Activated T-cell treated with anti-CD3 and anti-CD28 coated beads, Interleukin-2, amount 50 U/mL, for 24 hours (primary cell): ENCODE measurements around the gene VPS16.
"Not testable (repeated sequence)": the region's sequence is repeated elsewhere in the genome, so short reads cannot be mapped to it uniquely, and the experiment has no call there.

Source experiments
- DNase-seq: peaks from one replicate; pipeline ENCODE4 v3.0.0-alpha.2; 2020
- H3K27ac Mint-ChIP-seq: 2 replicates; pipeline ENCODE4 v1.8.0; 2020; ENCODE audit warnings: mild to moderate bottlenecking, mixed read lengths
- H3K27me3 Mint-ChIP-seq: 2 replicates; pipeline ENCODE4 v1.8.0; 2020; ENCODE audit warnings: mixed read lengths
- H3K36me3 Mint-ChIP-seq: 2 replicates; pipeline ENCODE4 v1.8.0; 2020; ENCODE audit warnings: low read depth, mixed read lengths
- H3K4me1 Mint-ChIP-seq: 2 replicates; pipeline ENCODE4 v1.8.0; 2020; ENCODE audit warnings: low read depth, mixed read lengths
- H3K4me3 Mint-ChIP-seq: 2 replicates; pipeline ENCODE4 v1.8.0; 2020; ENCODE audit warnings: mild to moderate bottlenecking, moderate library complexity, mixed read lengths
- H3K9me3 Mint-ChIP-seq: 2 replicates; pipeline ENCODE4 v1.8.0; 2020; ENCODE audit warnings: mixed read lengths

The VPS16 gene

GRCh38 chr20:2880650-2881049 is 40.1 kb downstream of the VPS16 start:
- H3K36me3 Mint-ChIP-seq: peaks cover 50% of the 10 kb centered on the region
- peaks cover 60% of the 10 kb centered on the region for H3K4me1 Mint-ChIP-seq
- no peaks in the 10 kb centered on the region for H3K9me3 Mint-ChIP-seq
- H3K4me3 Mint-ChIP-seq: no peak overlapping the region
- no peak for DNase-seq
- H3K27ac Mint-ChIP-seq: peak overlapping the region; percentile 33
- H3K27me3 Mint-ChIP-seq: no peaks in the 10 kb centered on the region

GRCh38 chr20:2883726-2884637 is 43.4 kb downstream of the VPS16 start:
- Mint-ChIP-seq H3K4me1 (peaks cover 59% of the 10 kb centered on the region), H3K9me3 (no peaks in the 10 kb centered on the region), H3K36me3 (peaks cover 26% of the 10 kb centered on the region), H3K27me3 (no peaks in the 10 kb centered on the region), H3K27ac (peak overlapping the region; percentile 50), H3K4me3 (no peak overlapping the region)
- DNase-seq: no peak

DNA sequence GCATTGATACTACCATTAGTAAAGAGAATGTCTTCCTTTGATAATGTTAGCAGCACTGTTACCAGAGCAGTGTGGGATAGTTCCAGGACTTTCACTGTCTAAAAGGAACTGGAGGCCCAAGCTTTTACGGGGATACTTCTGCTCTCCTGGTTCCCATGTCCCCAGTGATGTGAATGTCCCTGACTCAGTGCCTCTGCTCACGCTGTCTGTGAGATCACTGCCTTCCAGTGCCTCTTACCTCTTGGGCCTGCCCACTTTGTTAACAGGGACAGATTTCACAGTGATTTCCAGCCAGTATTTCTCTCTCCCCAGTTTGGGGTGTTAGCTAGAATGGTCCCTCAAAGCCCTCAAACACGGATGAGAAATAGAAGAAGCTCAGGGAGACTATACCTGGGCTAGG is 47.2 kb downstream of the VPS16 start:
- H3K9me3 Mint-ChIP-seq: no peaks in the 10 kb centered on the region
- no peaks in the 10 kb centered on the region for H3K27me3 Mint-ChIP-seq
- peaks cover 74% of the 10 kb centered on the region for H3K4me1 Mint-ChIP-seq
- H3K27ac Mint-ChIP-seq: no peak overlapping the region
- H3K36me3 Mint-ChIP-seq: peaks cover 34% of the 10 kb centered on the region
- DNase-seq: no peak
- H3K4me3 Mint-ChIP-seq: no peak overlapping the region

DNA sequence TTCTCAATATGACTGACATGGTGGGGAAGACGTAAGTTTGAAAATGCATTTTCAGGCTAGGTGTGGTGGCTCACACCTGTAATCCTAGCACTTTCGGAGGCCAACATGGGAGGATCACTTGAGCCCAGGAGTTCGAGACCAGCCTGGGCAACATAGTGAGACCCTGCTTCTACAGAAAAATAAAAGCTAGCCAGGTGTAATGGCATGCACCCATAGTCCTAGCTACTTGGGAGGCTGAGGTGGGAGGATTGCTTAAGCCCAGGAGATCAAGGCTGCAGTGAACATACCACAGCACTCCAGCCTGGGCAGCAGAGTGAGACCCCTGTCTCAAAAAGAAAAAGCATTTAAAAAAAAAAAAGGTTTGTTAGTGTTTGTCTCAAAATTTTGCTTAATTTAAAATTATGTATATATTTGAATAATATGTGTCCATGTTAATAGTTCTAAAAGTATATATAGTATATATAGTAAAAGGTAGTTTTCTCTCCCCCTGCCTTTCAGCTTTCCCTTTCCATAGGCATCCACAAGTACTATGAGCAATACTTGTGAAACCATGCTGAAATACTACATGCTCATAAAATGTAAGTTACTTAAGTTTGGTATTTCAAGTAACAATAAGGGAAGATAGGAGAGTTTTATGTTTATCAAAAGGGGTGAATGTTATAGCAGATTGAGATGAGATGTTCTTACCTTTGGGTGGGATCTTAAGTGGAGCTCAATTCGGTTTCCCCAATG is 47.8 kb downstream of the VPS16 start:
- H3K4me3 Mint-ChIP-seq: no peak overlapping the region
- H3K4me1 Mint-ChIP-seq: peaks cover 77% of the 10 kb centered on the region
- DNase-seq: no peak
- peaks cover 35% of the 10 kb centered on the region for H3K36me3 Mint-ChIP-seq
- peak overlapping the region; percentile 0 for H3K27ac Mint-ChIP-seq
- H3K9me3 Mint-ChIP-seq: no peaks in the 10 kb centered on the region
- no peaks in the 10 kb centered on the region for H3K27me3 Mint-ChIP-seq

DNA sequence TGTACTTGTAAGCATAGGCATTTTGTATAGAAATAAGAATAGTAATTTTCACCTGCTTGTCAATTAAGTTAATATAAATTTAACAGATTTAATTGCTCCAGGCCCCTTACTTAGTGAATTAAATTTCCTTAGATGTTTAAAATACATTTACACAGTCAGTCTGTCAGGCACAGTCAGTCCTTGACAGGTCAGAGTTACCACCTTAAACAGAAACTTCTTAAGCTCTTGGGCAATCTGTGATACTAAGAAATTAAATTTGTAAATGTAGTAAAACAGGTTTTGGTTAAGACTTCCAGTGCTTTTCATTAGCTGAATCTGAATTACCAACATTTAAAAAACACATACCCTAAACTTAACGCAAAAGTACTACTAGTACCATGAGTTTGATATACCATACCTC is 48.7 kb downstream of the VPS16 start:
- Mint-ChIP-seq H3K27me3 (no peaks in the 10 kb centered on the region), H3K4me1 (peaks cover 72% of the 10 kb centered on the region), H3K36me3 (peaks cover 33% of the 10 kb centered on the region), H3K9me3 (no peaks in the 10 kb centered on the region), H3K27ac (no peak overlapping the region), H3K4me3 (no peak overlapping the region)
- no peak for DNase-seq

DNA sequence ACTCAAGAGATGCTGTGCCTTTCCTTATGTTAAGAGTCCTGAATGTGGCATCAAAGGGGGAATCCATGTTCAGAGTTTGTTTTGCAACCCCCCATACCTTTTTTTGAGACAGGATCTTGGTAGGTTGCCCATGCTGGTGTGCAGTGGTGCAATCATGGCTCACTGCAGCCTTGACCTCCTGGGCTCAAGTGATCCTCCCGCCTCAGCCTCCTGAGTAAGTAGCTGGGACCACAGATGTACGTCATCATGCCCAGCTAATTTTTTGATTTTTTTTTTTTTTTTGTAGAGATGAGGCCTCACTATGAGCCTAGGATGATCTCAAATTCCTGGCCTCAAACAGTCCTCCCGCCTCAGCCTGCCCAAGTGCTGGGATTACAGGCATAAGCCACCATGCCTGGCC is 49.3 kb downstream of the VPS16 start:
- Mint-ChIP-seq H3K4me1 (peaks cover 67% of the 10 kb centered on the region), H3K9me3 (no peaks in the 10 kb centered on the region), H3K36me3 (peaks cover 36% of the 10 kb centered on the region), H3K27ac (no peak overlapping the region), H3K4me3 (no peak overlapping the region), H3K27me3 (no peaks in the 10 kb centered on the region)
- no peak for DNase-seq

- no peak for DNase-seq
- Mint-ChIP-seq H3K9me3 (no peaks in the 10 kb centered on the region), H3K4me3 (no peak overlapping the region), H3K4me1 (peaks cover 60% of the 10 kb centered on the region), H3K27ac (peak overlapping the region; percentile 4), H3K27me3 (no peaks in the 10 kb centered on the region), H3K36me3 (peaks cover 28% of the 10 kb centered on the region)
Measured at GRCh38 chr20:2890742-2891141, 50.2 kb downstream of the VPS16 start.

DNA sequence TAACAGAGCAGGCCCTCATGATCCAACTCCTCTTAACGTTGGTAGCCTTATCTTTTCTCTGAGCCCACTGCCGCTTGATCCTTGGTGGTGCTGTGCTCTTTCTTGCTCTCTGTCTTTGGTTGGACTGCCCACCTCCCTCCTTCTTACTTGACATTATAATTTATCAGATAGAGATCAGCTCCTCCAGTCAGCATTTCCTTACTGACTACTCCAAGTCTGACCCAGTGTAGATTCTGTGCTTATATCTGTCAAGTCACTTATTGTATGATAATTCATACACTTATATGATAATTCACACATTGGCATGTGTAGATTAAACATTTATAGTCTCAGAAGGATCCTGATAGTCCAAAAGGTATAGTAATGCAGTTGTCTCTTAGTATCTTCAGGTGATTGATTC is 50.8 kb downstream of the VPS16 start:
- Mint-ChIP-seq H3K4me1 (peaks cover 58% of the 10 kb centered on the region), H3K9me3 (no peaks in the 10 kb centered on the region)

GRCh38 chr20:2892376-2892775 is 51.8 kb downstream of the VPS16 start:
- H3K36me3 Mint-ChIP-seq: peaks cover 38% of the 10 kb centered on the region
- DNase-seq: no peak
- no peaks in the 10 kb centered on the region for H3K9me3 Mint-ChIP-seq
- H3K27ac Mint-ChIP-seq: no peak overlapping the region
- H3K4me3 Mint-ChIP-seq: no peak overlapping the region
- H3K27me3 Mint-ChIP-seq: no peaks in the 10 kb centered on the region
- H3K4me1 Mint-ChIP-seq: peaks cover 60% of the 10 kb centered on the region

More for the DNA sequence above, 50.8 kb downstream of the VPS16 start:
- DNase-seq: no peak
- H3K27me3 Mint-ChIP-seq: no peaks in the 10 kb centered on the region
- H3K4me3 Mint-ChIP-seq: no peak overlapping the region
- H3K27ac Mint-ChIP-seq: peak overlapping the region; percentile 29
- peaks cover 31% of the 10 kb centered on the region for H3K36me3 Mint-ChIP-seq

GRCh38 chr20:2894221-2894620 is 53.7 kb downstream of the VPS16 start:
- peaks cover 38% of the 10 kb centered on the region for H3K36me3 Mint-ChIP-seq
- H3K4me1 Mint-ChIP-seq: peaks cover 53% of the 10 kb centered on the region
- DNase-seq: no peak
- no peaks in the 10 kb centered on the region for H3K27me3 Mint-ChIP-seq
- no peak overlapping the region for H3K27ac Mint-ChIP-seq
- H3K9me3 Mint-ChIP-seq: no peaks in the 10 kb centered on the region
- H3K4me3 Mint-ChIP-seq: no peak overlapping the region

GRCh38 chr20:2895154-2895553 is 54.6 kb downstream of the VPS16 start:
- not testable (repeated sequence) for H3K27ac Mint-ChIP-seq, H3K27me3 Mint-ChIP-seq, DNase-seq, H3K9me3 Mint-ChIP-seq, H3K4me3 Mint-ChIP-seq
- H3K36me3 Mint-ChIP-seq: peaks cover 36% of the 10 kb centered on the region
- H3K4me1 Mint-ChIP-seq: peaks cover 53% of the 10 kb centered on the region

DNA sequence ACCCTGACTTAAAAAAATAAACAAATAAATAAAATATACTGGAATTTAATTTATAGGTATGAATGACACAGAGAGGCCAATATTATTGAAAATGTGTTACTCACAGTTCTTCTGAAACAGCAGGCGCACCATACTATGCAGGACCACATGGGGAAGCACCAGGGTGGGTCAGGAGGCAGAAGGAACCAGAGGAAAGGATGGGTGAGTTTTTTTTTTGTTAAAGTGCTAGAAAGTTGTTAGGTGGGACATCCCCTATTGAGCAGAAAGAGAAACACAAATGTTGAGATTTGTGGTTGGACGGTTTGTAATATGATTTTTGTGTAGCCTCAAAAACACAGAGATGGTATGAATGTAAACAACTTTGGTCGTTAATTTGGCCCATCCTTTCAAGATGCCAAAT is 58.7 kb downstream of the VPS16 start:
- H3K4me1 Mint-ChIP-seq: peaks cover 46% of the 10 kb centered on the region
- H3K36me3 Mint-ChIP-seq: peaks cover 30% of the 10 kb centered on the region
- DNase-seq: no peak
- H3K27me3 Mint-ChIP-seq: no peaks in the 10 kb centered on the region
- no peaks in the 10 kb centered on the region for H3K9me3 Mint-ChIP-seq
- no peak overlapping the region for H3K4me3 Mint-ChIP-seq
- peak overlapping the region; percentile 30 for H3K27ac Mint-ChIP-seq

DNA sequence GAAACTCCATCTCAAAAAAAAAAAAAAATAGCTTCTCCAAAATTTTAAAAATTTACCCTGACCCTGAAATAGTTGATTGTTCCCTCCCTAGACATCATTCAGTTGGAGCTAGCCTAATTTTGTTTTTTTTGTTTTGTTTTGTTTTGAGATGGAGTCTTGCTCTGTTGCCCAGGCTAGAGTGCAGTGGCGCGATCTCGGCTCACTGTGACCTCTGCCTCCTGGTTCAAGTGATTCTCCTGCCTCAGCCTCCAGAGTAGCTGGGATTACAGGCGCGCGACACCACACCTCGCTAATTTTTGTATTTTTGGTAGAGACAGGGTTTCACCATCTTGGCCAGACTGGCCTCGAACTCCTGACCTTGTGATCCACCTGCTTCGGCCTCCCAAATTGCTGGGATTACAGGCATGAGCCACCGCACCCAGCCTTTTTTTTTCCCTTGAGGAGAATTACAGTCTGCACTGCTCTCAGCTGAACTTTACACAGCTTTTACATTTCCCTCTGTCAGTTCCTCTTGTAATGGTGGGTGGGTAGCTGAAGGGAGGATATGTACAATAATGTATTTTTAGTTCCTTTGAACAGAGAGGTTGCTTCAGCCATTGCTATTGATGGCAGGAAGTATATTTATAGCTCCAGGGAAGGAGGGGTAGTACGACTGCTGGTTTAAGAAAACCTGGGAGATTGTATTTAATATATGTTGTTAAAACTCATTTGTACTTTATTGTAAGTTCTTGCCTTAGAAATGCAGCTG is 60.5 kb downstream of the VPS16 start:
- no peak for DNase-seq
- Mint-ChIP-seq H3K27ac (no peak overlapping the region), H3K27me3 (no peaks in the 10 kb centered on the region), H3K4me3 (no peak overlapping the region), H3K9me3 (no peaks in the 10 kb centered on the region), H3K36me3 (peaks cover 25% of the 10 kb centered on the region), H3K4me1 (peaks cover 45% of the 10 kb centered on the region)

- no peak for DNase-seq
- no peak overlapping the region for H3K4me3 Mint-ChIP-seq
- peaks cover 39% of the 10 kb centered on the region for H3K4me1 Mint-ChIP-seq
- no peaks in the 10 kb centered on the region for H3K27me3 Mint-ChIP-seq
- no peaks in the 10 kb centered on the region for H3K9me3 Mint-ChIP-seq
- H3K36me3 Mint-ChIP-seq: peaks cover 19% of the 10 kb centered on the region
- no peak overlapping the region for H3K27ac Mint-ChIP-seq
Measured at GRCh38 chr20:2902291-2902690, 61.7 kb downstream of the VPS16 start.
